H9 (cell line): Measurements from ENCODE around the gene EGFR. TPM values are rescaled to one million over a fixed set of nuclear protein-coding genes. Genes with fewer than 3 reads are reported as not detected.

Experiments used
- DNase-seq: peaks from one replicate; pipeline ENCODE4 v3.0.0-alpha.2; 2017
- H2AFZ ChIP-seq: one replicate; pipeline ENCODE4 v1.6.1; 2013; ENCODE audit warnings: mild to moderate bottlenecking, low read length, control low read depth, moderate library complexity
- H2AK5ac ChIP-seq: 2 replicates; pipeline ENCODE4 v1.6.1; 2013; ENCODE audit warnings: low read length, control low read depth, mixed read lengths; ENCODE audit not compliant: insufficient read length
- H2BK120ac ChIP-seq: one replicate; pipeline ENCODE4 v1.6.1; 2013; ENCODE audit warnings: low read depth, mild to moderate bottlenecking, low read length, control low read depth, inconsistent platforms; ENCODE audit not compliant: poor library complexity, severe bottlenecking
- H2BK12ac ChIP-seq: 2 replicates; pipeline ENCODE4 v1.6.1; 2013; ENCODE audit warnings: low read length, control low read depth, mixed read lengths, low read depth; ENCODE audit not compliant: insufficient read length
- H2BK15ac ChIP-seq: 2 replicates; pipeline ENCODE4 v1.6.1; 2013; ENCODE audit warnings: low read depth, low read length, control low read depth
- H2BK20ac ChIP-seq: one replicate; pipeline ENCODE4 v1.6.1; 2013; ENCODE audit warnings: low read depth, mild to moderate bottlenecking, low read length, control low read depth, inconsistent platforms; ENCODE audit not compliant: poor library complexity, severe bottlenecking
- H2BK5ac ChIP-seq: 2 replicates; pipeline ENCODE4 v1.6.1; 2013; ENCODE audit warnings: low read length, control low read depth, mixed read lengths; ENCODE audit not compliant: insufficient read length
- H3K14ac ChIP-seq: 2 replicates; pipeline ENCODE4 v1.6.1; 2013; ENCODE audit warnings: low read length, control low read depth; ENCODE audit not compliant: insufficient read depth
- H3K18ac ChIP-seq: 2 replicates; pipeline ENCODE4 v1.6.1; 2013; ENCODE audit warnings: low read depth, mild to moderate bottlenecking, mixed read lengths, low read length, control low read depth; ENCODE audit not compliant: insufficient read length
- H3K23ac ChIP-seq: 2 replicates; pipeline ENCODE4 v1.6.1; 2013; ENCODE audit warnings: low read length, control low read depth, mixed read lengths, low read depth; ENCODE audit not compliant: insufficient read length
- H3K23me2 ChIP-seq: 2 replicates; pipeline ENCODE4 v1.6.1; 2013; ENCODE audit warnings: low read depth, mild to moderate bottlenecking, mixed read lengths, low read length, control low read depth; ENCODE audit not compliant: insufficient read length, poor library complexity, severe bottlenecking
- H3K27ac ChIP-seq: 2 replicates; pipeline ENCODE4 v1.5.1; 2013; ENCODE audit warnings: low read length, control low read depth, mixed read lengths, low read depth; ENCODE audit not compliant: insufficient read length
- H3K27me3 ChIP-seq: 2 replicates; pipeline ENCODE4 v1.6.1; 2013; ENCODE audit warnings: low read length, control low read depth, inconsistent platforms; ENCODE audit not compliant: insufficient read depth
- H3K4ac ChIP-seq: 2 replicates; pipeline ENCODE4 v1.6.1; 2013; ENCODE audit warnings: low read depth, mild to moderate bottlenecking, control low read depth, inconsistent platforms, low read length, moderate library complexity
- H3K4me1 ChIP-seq: 2 replicates; pipeline ENCODE4 v1.6.1; 2013; ENCODE audit warnings: low read length, control low read depth, inconsistent platforms; ENCODE audit not compliant: insufficient read depth
- H3K4me2 ChIP-seq: 2 replicates; pipeline ENCODE4 v1.6.1; 2013; ENCODE audit warnings: low read length, control low read depth, mixed read lengths; ENCODE audit not compliant: insufficient read length, insufficient read depth
- H3K56ac ChIP-seq: 2 replicates; pipeline ENCODE4 v1.6.1; 2013; ENCODE audit warnings: low read depth, mild to moderate bottlenecking, mixed read lengths, low read length, control low read depth; ENCODE audit not compliant: insufficient read length
- H3K79me1 ChIP-seq: 2 replicates; pipeline ENCODE4 v1.6.1; 2013; ENCODE audit warnings: low read depth, mild to moderate bottlenecking, moderate library complexity, low read length, control low read depth, inconsistent platforms; ENCODE audit not compliant: insufficient read depth, poor library complexity, severe bottlenecking
- H3K79me2 ChIP-seq: 2 replicates; pipeline ENCODE4 v1.6.1; 2013; ENCODE audit warnings: low read length, control low read depth, inconsistent platforms; ENCODE audit not compliant: insufficient read depth
- H3K9ac ChIP-seq: 2 replicates; pipeline ENCODE4 v1.6.1; 2013; ENCODE audit warnings: low read length, control low read depth, mixed read lengths; ENCODE audit not compliant: insufficient read length; ENCODE audit errors: extremely low read depth
- H3K9me3 ChIP-seq: one replicate; pipeline ENCODE4 v1.6.1; 2013; ENCODE audit warnings: low read depth, low read length, inconsistent platforms; ENCODE audit not compliant: control insufficient read depth
- H3T11ph ChIP-seq: one replicate; pipeline ENCODE4 v1.6.1; 2013; ENCODE audit warnings: mild to moderate bottlenecking, low read length, control low read depth, inconsistent platforms
- H4K20me1 ChIP-seq: one replicate; pipeline ENCODE4 v1.6.1; 2013; ENCODE audit not compliant: control insufficient read depth, insufficient read length, insufficient read depth
- H4K5ac ChIP-seq: 2 replicates; pipeline ENCODE4 v1.6.1; 2013; ENCODE audit warnings: low read depth, mild to moderate bottlenecking, mixed read lengths, low read length, control low read depth; ENCODE audit not compliant: insufficient read length
- H4K8ac ChIP-seq: replicated peaks from 2 replicates; pipeline ENCODE4 v1.6.1; 2013; ENCODE audit warnings: low read length, control low read depth, mixed read lengths, low read depth; ENCODE audit not compliant: insufficient read length
- H4K91ac ChIP-seq: 2 replicates; pipeline ENCODE4 v1.6.1; 2013; ENCODE audit warnings: low read depth, mild to moderate bottlenecking, moderate library complexity, mixed read lengths, low read length, control low read depth; ENCODE audit not compliant: insufficient read length
- H3K27ac Mint-ChIP-seq, 3 experiments: 2 replicates in 2 of 3; 3 replicates in 1 of 3; pipeline ENCODE4 v1.8.0; 2020 to 2021; ENCODE audit warnings: mixed read lengths in 3 of 3, mild to moderate bottlenecking in 1 of 3, moderate library complexity in 1 of 3
- H3K27me3 Mint-ChIP-seq: 2 replicates; pipeline ENCODE4 v1.8.0; 2021; ENCODE audit warnings: low read depth, mild to moderate bottlenecking, moderate library complexity, mixed read lengths
- H3K36me3 Mint-ChIP-seq, 3 experiments: 2 replicates in 2 of 3; 3 replicates in 1 of 3; pipeline ENCODE4 v1.8.0; 2020 to 2021; ENCODE audit warnings: low read depth in 3 of 3, mixed read lengths in 3 of 3; ENCODE audit not compliant: insufficient read depth in 1 of 3
- H3K4me1 Mint-ChIP-seq, 2 experiments: 2 replicates each; pipeline ENCODE4 v1.8.0; 2020; ENCODE audit warnings: mixed read lengths in 2 of 2
- H3K4me3 Mint-ChIP-seq, 2 experiments: 2 replicates in 1 of 2; 3 replicates in 1 of 2; pipeline ENCODE4 v1.8.0; 2020 to 2021; ENCODE audit warnings: mild to moderate bottlenecking in 2 of 2, mixed read lengths in 2 of 2, moderate library complexity in 1 of 2
- H3K9me3 Mint-ChIP-seq, 2 experiments: 2 replicates in 1 of 2; 3 replicates in 1 of 2; pipeline ENCODE4 v1.8.0; 2020; ENCODE audit warnings: mild to moderate bottlenecking in 2 of 2, mixed read lengths in 2 of 2, moderate library complexity in 1 of 2
- WGBS: extraction: QIAGEN DNeasy Blood & Tissue Kit; methylation state at CpG from one replicate; pipeline ENCODE4 v1.1.7; 2013; ENCODE audit warnings: missing lambda C conversion rate, low lambda C conversion rate, mixed read lengths; ENCODE audit not compliant: insufficient read length; ENCODE audit errors: extremely low coverage; 5-methylcytosine and 5-hydroxymethylcytosine counted together
- total RNA-seq: library from RNA; stranded (reverse); gene quantifications from 2 replicates; pipeline ENCODE4 v1.2.1, GENCODE V29; 2021
- TF ChIP-seq, protein P1 (sequence below): fragments of 200-600 bp; sonication (generic); conservative IDR thresholded peaks from 3 replicates; pipeline ENCODE4 v1.8.0; 2021; ENCODE audit warnings: antibody characterized with exemption, mild to moderate bottlenecking

Gene EGFR
- total RNA-seq, 1 experiment from 2014 or later = 3.3 TPM

DNA sequence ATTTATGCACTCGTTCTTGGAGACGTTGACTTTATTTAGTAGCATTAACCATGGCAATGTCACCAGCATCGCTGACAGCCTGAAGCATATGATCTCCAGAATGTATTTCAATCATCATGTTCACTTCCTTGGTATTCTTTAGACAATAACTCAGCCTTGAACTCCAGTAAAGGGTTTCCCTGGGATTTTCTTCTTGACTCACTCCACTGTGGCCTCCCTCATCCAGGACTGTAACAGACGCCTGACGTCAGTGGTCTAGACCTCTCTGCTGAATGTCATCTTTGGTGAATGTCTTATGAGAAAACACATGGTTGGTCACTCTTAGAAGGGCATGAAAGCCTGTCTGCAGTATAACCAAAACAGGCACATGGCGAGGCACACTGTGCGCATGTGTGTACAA lies 64.4 kb downstream of the EGFR start:
- Mint-ChIP-seq H3K36me3 (no peaks in the 10 kb centered on the region; a peak in 1 of 7 replicates), H3K9me3 (no peaks in the 10 kb centered on the region), H3K4me3 (no peak overlapping the region), H3K4me1 (peaks cover 25 to 28% of the 10 kb centered on the region in 2 experiments), H3K27me3 (no peaks in the 10 kb centered on the region), H3K27ac (no peak overlapping the region)
- H3K23ac ChIP-seq = no peak overlapping the region
- H4K5ac ChIP-seq = no peak overlapping the region
- no peaks in the 10 kb centered on the region for H3K79me2 ChIP-seq
- H3K9me3 ChIP-seq = no peaks in the 10 kb centered on the region
- H3K4me2 ChIP-seq = no peak overlapping the region
- no peak overlapping the region for H3K27ac ChIP-seq
- H4K8ac ChIP-seq = no peak overlapping the region
- WGBS = no CpG with 5 or more reads among the region's 7 CpGs
- no peaks in the 10 kb centered on the region for H4K20me1 ChIP-seq
- H3K23me2 ChIP-seq = no peaks in the 10 kb centered on the region
- H3K79me1 ChIP-seq = no peaks in the 10 kb centered on the region
- no peak overlapping the region for H2BK5ac ChIP-seq
- H3K18ac ChIP-seq = no peak overlapping the region
- no peak overlapping the region for H2AFZ ChIP-seq
- H3K4ac ChIP-seq = no peak overlapping the region
- TF ChIP-seq, protein P1, sequence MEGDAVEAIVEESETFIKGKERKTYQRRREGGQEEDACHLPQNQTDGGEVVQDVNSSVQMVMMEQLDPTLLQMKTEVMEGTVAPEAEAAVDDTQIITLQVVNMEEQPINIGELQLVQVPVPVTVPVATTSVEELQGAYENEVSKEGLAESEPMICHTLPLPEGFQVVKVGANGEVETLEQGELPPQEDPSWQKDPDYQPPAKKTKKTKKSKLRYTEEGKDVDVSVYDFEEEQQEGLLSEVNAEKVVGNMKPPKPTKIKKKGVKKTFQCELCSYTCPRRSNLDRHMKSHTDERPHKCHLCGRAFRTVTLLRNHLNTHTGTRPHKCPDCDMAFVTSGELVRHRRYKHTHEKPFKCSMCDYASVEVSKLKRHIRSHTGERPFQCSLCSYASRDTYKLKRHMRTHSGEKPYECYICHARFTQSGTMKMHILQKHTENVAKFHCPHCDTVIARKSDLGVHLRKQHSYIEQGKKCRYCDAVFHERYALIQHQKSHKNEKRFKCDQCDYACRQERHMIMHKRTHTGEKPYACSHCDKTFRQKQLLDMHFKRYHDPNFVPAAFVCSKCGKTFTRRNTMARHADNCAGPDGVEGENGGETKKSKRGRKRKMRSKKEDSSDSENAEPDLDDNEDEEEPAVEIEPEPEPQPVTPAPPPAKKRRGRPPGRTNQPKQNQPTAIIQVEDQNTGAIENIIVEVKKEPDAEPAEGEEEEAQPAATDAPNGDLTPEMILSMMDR = no peak
- no peak overlapping the region for H3T11ph ChIP-seq
- no peak overlapping the region for H2AK5ac ChIP-seq
- H2BK120ac ChIP-seq = no peak overlapping the region
- H2BK15ac ChIP-seq = no peak overlapping the region
- no peaks in the 10 kb centered on the region for H3K27me3 ChIP-seq
- H4K91ac ChIP-seq = no peak overlapping the region
- no peak overlapping the region for H3K56ac ChIP-seq
- no peak overlapping the region for H2BK20ac ChIP-seq
- no peak overlapping the region for H3K9ac ChIP-seq
- H3K4me1 ChIP-seq = peaks cover 2% of the 10 kb centered on the region; the same call in 1 of the 2 replicates
- no peak overlapping the region for H2BK12ac ChIP-seq
- no peak overlapping the region for H3K14ac ChIP-seq
- no peak for DNase-seq
